HUDEP-2 (cell line): Measurements from ENCODE around the gene TEX35.
"Not testable (repeated sequence)": the region's sequence is repeated elsewhere in the genome, so short reads cannot be mapped to it uniquely, and the experiment has no call there.

Experiments used
- DNase-seq, 76 experiments: peaks; one replicate each; lab custom pipeline; 2025; ENCODE audit not compliant: unreplicated experiment in 76 of 76; lab: John Stamatoyannopoulos, UW

TEX35 gene

DNA sequence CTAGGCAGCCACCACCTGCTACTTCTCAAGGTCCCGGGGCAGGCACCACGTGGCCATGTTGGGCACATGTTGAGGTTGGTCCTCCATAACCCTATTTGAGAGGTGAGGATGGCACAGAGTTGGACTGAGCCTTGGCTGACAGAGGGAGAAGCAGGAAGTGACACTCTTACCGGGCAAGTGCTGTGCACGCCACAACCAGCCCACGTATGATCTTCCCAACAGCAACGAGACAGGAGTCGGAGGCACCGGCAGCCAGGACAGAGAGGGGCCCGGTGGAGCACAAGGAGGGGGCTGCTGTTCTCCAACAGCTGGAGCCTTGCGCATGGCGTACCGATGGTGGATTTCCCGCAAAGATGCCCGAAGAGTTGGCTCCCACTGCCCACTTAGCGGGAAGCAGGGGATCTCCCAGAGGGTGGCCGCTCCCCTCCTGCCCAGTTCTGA is 19.6 kb upstream of the TEX35 start:
- no peak for DNase-seq

DNA sequence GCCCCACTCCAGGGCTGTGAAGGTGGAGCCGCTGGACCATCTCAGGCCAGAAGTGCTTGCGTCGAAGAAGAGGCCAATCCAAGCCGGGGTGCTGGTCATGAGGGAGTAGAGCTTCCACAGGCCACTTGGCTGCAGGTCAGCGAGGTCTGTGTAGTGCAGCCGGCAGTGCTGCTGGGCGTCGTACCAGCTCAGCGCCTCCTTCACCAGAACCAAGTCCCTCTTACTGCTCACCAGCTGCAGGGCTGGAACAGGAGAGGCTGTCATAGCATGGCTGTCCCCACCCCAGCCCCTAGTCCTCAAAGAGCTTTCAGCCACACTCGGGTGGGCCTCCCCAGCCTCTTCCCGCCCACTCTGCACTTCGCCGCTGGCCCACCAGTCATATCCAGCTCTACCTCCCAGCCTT is 18.3 kb upstream of the TEX35 start:
- DNase-seq, result no peak

DNA sequence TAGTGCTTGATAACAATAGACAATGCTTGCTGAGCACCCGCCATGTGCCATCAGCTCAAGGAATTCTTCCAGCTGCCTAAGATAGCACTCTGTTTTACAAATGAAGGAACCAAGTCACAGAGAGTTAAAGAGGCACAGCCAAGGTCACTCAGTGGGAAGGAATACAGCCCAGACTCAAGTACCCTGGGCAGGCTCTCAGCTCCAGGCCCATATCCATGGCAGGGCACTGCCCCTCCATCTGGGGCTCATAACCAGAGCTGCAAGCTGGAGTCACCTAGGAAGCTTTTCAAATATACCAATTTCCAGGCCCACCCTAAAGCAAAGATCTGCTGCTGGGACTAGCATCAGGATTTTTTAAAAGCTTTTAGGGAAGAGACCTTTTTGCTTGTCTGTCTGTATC is 17.8 kb upstream of the TEX35 start:
- no peak for DNase-seq

DNA sequence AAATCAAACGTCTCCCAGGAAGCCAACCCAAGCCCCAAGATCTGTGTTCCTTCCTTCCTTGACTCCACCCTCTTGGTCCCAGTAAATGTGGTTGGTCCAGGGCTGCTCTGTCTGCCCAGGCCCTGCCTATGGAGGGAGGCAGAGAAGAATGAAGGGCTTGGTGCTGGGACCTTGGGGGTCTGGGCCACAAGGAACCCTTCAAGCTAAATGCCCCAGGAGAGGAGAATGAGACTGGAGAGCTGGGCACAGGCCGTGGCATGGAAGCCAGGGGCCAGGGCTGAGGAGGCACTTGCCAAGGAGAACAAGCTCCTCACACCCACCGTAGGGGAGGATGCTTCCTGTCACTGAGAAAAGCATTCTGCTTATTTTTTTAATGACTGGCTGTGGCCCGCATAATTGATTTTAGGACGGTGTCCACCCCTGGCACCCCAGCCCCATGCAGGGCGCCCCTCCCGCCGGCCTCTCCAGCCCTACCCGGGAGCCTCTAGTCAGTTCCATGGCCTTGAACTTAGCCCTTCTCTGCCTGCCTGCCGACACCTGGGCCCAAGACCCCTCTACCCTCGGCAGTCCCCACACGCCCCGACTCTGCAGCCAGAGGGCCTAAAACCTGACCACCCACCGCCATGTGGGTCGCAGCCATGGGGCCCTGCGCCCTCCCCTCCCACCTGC is 17.0 kb upstream of the TEX35 start:
- no peak for DNase-seq

DNA sequence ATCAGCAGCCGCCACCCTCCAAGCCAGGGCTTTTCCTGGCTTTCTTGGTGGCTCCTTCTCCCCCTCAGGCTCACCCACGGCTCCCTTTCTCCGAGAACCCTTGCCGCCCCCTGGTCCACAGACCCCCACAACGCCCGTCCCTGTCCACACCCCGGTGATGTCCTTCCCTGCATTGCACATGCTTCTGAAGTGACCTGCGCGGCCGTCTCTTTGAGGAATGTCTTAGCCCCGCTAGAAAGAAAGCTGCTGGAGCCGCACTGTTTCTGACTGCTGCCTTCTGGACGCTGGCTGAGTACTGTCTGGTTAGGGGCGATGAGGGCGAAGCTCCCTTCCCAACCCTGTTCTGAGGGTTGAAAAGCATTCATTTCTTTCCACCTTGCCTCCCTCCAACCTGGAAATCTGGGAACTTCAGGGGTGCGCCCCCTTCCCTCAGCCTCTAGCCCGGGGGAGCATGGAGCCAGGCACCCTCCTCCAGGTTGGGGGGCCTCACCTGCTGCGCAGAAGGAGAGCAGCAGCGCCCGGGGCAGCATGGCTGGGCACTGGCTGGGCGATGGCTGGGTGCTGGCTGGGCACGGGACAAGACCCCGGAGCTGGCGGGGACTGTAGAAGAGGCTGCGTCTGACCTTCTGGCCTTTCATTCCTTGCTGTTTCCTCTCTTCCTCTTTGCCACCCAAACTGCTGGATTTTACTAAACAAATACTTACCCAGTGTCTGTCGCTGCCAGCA is 16.3 kb upstream of the TEX35 start, which contains the start of gene CLEC20A:
Gene CLEC20A, minus strand, starts transcription at position 555 of the 726 bp plus-strand sequence. Its CDS starts 25 bp downstream, at position 530.
- no peak for DNase-seq

DNA sequence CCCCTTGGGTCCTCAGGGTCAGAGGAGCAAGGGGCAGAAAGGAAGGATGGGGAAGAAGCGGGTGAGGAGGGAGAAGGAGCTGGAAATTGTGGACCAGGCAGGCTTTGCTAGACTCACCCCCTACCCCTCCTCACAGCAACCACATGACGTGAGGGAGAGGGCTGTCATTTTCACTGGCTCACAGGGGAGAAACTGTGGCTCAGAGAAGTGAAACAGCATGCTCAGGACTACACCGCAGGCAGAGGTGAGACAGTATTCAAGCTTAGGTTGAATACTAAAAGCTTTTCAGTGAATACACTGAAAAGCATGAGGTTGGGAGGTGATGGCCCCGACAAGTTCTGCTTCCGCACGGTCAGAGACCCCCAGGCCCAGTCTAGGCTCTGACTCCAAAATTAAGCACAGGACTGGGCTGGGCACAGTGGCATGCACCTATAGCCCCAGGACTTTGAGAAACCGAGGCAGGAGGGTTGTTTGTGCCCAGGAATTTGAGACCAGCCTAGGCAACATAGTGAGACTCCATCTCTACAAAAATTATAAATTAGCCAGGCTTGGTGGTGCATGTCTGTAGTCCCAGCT is 14.9 kb upstream of the TEX35 start:
- no peak for DNase-seq

DNA sequence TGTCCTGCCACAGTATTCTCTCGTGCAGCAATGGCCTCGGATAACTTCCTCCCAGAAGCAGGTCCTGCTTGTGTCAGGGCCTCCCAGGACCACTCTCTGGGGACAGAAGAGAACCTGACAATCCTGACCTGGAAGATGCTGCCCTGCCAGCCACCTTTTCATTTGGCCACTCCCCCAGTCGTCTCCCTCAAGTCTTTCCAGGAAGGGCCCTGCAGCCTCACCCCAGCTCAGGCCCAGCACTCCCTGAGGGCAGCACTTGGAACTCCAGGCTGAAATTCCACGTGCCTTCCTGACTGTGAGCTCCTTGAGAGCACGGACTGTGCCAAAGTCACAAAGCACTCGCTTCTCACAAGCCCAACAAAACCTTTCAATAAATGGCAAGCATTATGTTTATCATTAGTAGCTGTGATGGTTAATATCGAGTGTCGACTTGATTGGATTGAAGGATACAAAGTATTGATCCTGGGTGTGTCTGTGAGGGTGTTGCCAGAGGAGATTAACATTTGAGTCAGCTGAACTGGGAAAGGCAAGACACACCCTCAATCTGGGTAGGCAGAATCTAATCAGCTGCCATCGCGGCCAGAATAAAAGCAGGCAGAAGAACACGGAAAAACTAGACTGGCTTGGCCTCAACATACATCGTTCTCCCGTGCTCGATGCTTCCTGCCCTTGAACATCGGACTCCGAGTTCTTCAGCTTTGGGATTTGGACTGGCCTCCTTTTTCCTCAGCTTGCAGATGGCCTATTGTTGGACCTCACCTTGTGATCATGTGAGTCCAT is 13.8 kb upstream of the TEX35 start:
- no peak for DNase-seq

DNA sequence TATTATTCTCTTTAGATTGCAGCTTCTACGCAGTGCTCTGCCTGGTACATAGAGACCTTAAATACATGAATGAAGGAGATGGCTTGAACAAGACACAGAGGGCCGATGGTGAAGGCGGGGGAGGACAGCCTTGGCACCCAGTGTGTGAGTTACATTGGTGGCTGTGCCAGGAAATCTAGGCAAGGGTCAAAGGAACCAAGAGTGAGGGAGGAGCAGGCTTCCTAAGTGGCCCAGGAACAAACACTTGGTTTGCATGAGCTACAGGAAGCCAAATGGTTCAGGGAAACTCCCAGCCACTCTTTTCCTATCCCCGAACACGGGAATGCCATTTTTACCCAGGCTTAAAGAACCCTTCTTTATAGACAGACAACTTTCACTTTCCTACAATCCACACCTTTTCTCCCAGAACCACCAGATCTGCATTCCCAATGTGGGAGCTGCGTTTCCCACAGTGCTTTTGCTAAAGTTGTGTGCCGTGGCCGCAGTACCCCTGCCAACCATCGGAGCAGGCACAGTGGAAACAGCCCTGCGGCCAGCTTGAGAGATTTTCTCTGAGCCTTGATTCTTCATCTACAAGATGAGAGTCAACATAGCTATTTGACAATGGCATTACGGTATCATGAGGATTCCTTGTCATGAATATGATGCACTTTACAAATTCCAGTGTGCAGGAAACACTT is 12.7 kb upstream of the TEX35 start:
- DNase-seq, result no peak

DNA sequence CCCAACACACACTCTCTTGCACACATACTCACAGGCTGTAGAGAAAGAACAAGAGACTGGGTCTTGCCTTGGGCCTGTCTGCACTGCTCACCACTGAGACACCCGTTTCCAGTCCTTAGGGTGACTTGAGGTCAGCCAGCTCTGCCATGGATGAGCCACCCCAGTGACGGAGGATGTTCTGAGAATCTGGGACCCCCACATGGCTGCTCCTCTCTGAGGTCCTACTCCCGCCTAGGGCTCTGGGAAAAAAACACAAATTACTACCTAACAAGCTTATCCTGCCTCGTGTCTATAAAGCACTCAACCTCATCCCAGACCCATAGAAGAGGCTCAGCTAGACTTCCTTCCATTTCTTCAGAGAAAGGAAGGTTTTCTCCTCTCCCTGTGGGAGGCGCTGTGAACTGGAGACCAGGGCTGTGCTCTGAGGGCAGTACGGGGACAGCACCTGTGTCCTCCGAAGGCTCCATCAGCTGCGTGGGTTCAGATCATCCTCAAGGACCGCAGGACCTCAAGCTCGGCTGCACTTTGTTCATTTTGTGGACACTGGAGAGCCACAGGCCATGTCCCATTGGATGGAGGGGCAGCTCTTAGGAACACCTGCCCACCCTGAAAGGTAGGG is 11.9 kb upstream of the TEX35 start:
- DNase-seq, result no peak

DNA sequence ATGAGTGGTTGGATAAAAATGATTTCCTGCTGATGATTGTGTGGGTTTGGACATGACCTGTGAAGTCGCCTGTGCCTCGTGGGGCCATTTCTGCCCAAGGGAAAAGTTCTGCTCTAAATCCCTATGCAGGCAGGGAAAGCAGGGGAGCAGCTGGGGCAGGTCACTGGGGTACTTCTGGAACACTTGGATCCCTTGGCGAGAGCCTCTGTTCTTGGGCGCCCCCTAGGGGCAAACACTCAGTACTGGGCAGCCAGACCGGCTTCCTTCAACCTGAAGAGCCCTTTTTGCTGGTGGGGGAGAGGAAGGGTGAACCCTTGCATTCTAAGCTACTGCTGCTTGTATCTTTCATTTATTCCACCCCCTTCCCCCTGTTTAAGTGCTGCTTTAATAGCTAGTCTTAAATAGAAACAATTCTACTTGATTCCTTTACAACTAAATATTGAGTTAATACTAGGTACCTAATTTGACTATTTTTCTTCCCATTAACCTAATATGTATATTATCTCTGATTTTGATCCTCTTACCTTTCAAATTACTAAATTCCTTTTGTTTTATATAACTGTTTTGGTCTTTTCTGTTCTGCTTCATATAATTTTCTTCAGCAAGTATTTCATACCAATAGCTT is 11.1 kb upstream of the TEX35 start:
- DNase-seq, result peak in 63 of 76 experiments; percentile 2 to 77 (median 43)

DNA sequence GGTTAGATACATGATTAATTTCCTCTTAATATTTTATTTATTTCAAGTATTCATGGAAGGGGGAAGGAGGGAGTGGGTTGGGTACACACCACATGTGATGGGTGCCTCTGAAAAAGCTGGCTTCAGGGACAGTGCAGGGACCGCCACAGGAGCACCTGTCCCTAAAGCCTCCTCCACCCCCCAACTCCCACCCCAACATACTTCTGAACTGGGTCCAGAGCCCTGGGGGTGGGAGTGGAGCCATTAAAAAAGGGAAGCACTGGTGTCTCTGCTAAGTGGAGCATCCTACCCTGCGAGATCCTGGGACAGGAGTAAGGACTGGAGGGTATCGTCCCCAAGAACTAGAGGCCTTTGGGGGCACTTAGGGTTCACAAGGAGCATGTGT is 10.6 kb upstream of the TEX35 start:
- no peak for DNase-seq

DNA sequence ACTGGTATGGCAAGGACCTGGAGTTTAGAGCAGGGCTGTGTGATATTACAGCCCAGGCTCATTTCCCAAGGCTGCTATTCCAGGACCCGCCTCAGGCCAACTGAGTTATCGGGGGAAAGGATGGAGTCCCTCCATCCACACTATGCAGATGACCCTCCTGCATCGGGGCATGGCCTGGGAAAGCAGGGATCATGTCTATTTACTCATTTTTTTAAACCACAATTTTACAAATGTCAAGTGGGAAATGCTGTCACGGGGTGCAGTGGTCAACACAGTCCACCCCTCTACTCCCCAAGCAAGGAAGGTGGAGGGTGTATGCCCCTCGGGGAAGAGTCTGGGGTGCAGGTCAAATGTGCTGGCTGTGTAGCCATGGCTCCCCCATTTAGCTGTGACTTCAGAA is 10.1 kb upstream of the TEX35 start:
- DNase-seq, result no peak

DNA sequence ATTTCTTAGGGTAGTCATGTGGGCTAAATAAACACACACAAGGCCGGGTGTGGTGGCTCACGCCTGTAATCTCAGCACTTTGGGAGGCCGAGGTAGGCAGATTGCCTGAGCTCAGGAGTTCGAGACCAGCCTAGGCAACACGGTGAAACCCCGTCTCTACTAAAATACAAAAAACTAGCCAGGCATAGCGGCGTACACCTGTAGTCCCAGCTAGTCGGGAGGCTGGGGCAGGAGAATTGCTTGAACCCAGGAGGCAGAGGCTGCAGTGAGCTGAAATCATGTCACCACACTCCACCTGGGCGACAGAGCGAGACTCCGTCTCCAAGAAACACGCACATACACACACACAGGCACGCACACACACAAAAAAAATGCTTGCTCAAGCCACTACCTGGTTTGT is 9.6 kb upstream of the TEX35 start:
- DNase-seq, result not testable (repeated sequence)

DNA sequence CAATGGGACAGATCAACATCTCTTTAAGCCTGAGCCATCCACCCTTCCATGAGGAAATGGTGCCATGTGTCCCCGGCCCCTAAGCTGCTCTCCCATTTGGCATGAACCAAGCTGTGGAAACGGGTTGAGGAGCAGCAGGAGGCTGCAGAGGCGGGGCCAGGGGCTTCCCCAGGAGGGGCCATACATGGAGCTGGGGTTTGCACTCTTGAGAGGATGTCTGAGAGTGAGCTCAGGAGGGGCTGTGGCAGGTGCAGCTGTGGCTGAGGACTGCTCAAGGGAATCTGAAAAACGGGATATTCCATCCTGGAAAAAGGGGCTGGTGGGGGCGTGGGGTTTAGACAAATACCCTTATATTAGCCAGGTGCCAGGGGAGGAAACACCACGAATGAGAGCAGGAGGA is 9.1 kb upstream of the TEX35 start:
- no peak for DNase-seq

DNA sequence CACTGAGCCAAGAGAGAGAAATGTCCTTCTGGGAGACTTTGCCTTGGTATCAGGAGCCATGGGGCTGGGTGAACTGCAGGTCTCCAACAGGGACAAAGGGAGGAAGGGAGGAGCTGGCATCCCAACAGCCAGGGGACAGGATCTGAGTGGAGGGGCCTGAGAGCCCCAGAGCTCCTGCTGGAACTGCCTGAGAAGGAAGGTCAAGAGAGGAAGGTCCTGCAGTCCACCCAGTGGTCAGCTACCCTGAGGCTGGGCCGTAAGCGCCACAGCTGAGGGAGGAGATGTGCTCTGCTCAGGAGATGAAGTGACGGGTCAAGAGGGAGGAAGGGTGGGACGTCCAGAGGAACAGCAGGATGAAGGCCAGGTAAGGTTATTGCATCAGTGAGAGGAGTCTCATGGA is 8.6 kb upstream of the TEX35 start:
- no peak for DNase-seq

DNA sequence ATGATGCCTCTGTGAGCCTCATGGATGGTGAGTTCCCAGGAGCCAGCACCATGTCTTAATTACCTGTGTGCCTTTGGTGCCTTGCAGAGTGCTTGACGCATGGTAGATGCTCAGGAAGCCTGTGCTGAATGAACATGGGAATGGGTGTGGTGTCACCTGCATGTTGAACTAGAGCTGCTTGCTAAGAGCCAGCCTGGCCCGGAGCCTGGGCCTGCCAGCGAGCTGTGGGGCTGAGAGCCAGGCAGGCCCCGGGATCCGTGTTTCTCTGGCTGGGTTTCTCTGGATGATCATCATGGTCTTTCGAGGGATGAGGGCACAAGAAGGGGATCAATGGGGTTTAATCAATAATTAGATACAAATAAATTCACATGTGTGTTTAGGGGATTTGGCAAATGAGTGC is 6.7 kb upstream of the TEX35 start:
- no peak for DNase-seq

DNA sequence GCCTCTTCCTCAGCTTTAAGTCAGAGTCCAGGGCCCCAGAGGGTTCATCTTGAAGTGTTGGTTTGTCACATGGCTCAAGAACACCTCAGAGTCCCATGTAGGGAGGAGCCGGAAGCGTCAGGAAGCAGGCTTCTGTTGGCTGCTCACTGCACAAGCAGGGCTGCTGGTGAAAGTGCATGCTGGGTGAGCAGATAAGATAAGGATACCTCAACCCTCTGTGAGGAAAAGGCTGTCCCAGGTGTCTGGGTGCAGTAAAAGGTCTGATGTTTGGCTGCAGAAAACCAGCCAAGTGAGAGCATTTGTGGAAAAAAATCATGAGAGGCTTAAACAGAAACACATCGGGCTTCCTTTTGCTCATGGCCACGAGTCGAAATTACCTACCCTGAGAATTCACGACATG is 6.2 kb upstream of the TEX35 start:
- peak in 12 of 76 experiments; percentile 2 to 27 (median 6) for DNase-seq

DNA sequence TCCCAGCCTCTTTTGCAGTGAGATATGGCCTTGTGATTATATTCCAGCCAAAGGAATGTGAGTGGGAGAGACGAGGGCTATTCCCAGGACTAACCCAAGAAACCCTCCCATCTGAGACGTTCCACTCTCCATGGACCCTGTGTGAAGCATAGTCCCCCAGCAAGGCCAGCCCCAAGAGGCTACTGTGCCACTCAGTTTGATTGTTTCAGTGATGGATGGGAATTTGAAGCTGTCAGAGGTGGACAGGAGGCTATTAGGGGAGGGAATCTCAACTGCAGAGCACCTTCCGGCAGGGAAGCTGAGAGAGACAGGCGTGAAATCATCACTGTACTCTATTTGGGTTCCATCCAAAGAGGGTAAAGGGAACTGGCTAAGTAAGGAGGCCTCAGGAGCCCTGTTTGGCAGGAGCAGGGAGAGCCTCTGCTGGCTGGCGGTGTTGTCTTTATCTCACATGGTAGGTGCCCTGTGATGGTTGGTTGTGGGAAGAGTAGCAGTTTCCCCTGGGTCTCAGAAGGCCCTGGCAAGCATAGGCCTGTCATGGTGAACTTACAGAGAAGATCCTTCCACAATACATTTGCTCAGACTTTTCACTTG is 3.4 kb upstream of the TEX35 start:
- DNase-seq, result no peak

DNA sequence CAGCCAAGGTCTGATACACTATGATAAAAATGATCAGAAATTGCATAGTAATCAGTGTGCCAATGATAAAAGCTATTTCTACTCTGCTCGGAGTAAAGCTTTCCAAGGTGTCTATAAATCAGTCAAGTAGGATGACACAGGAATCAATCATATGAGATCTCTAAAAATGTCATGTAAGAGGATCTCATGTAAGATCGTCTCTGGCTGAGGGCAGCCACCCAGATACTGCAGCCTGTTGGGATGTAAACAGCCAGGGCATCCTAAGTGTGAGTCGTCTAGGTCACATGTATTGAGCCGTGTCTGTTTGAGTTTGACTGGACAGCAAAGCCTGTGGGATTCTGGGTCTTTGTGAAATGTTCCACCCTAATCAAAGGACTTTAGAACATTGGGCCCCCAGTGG is 2.8 kb upstream of the TEX35 start:
- no peak for DNase-seq
